Measurements from ENCODE around the gene KCNAB1. TPM values are rescaled to one million over a fixed set of nuclear protein-coding genes. Genes with fewer than 3 reads are reported as not detected.
"Not testable (repeated sequence)": the region's sequence is repeated elsewhere in the genome, so short reads cannot be mapped to it uniquely, and the experiment has no call there.

The KCNAB1 gene
- total RNA-seq, 1 experiment from 2014 or later, result 1.4 TPM

GRCh38 chr3:156227704-156228103, 107.3 kb downstream of the KCNAB1 start:
- no peak overlapping the region for H3K27ac ChIP-seq
- H3K27me3 ChIP-seq (ENCODE audit: insufficient read depth, low read depth), result no peaks in the 10 kb centered on the region
- H3K4me1 ChIP-seq (replicated peaks; ENCODE audit: insufficient read depth), result no peaks in the 10 kb centered on the region; the same call in 1 of the 2 replicates
- intact Hi-C loops (cut with micrococcal nuclease; ENCODE audit: unreplicated experiment), result no loop called here
- H4K20me1 ChIP-seq (ENCODE audit: insufficient read depth), result no peaks in the 10 kb centered on the region
- BruUV-seq (replicated peaks), result no TSS peak
- ChIA-PET POLR2A (ENCODE audit: unreplicated experiment) (no interaction called here), CTCF (no interaction called here)
- H3F3A ChIP-seq (ENCODE audit: insufficient read depth, low read depth), result no peaks in the 10 kb centered on the region
- H3K36me3 ChIP-seq (ENCODE audit: low read depth), result no peaks in the 10 kb centered on the region
- no peaks in the 10 kb centered on the region for H3K79me2 ChIP-seq (ENCODE audit: low read depth)
- TF ChIP-seq CTCF (conservative IDR thresholded peaks at IDR 0.05), result no peak
- H2AFZ ChIP-seq, result no peak overlapping the region
- H3K9me2 ChIP-seq (ENCODE audit: insufficient read depth), result no peaks in the 10 kb centered on the region
- no peaks in the 10 kb centered on the region for H3K9me3 ChIP-seq (ENCODE audit: insufficient read depth, low read depth)
- H3K4me2 ChIP-seq, result no peak overlapping the region
- DNase-seq, result no peak
- H3K4me3 ChIP-seq, result no peak overlapping the region

GRCh38 chr3:156230278-156230900, 110.0 kb downstream of the KCNAB1 start:
- H3K4me3 ChIP-seq, result no peak overlapping the region
- DNase-seq, result peak in 1 of 2 experiments; percentile 43
- no peaks in the 10 kb centered on the region for H3K27me3 ChIP-seq (ENCODE audit: insufficient read depth, low read depth)
- ChIA-PET POLR2A (ENCODE audit: unreplicated experiment) (no interaction called here), CTCF (no interaction called here)
- H3F3A ChIP-seq (ENCODE audit: insufficient read depth, low read depth), result no peaks in the 10 kb centered on the region
- no peaks in the 10 kb centered on the region; the same call in 1 of the 2 replicates for H3K4me1 ChIP-seq (replicated peaks; ENCODE audit: insufficient read depth)
- H3K9me3 ChIP-seq (ENCODE audit: insufficient read depth, low read depth), result no peaks in the 10 kb centered on the region
- no peaks in the 10 kb centered on the region for H4K20me1 ChIP-seq (ENCODE audit: insufficient read depth)
- H3K27ac ChIP-seq, result no peak overlapping the region
- H3K4me2 ChIP-seq, result no peak overlapping the region
- no TSS peak for BruUV-seq (replicated peaks)
- no peaks in the 10 kb centered on the region for H3K36me3 ChIP-seq (ENCODE audit: low read depth)
- H3K9me2 ChIP-seq (ENCODE audit: insufficient read depth), result no peaks in the 10 kb centered on the region
- H3K79me2 ChIP-seq (ENCODE audit: low read depth), result no peaks in the 10 kb centered on the region
- H2AFZ ChIP-seq, result no peak overlapping the region
- TF ChIP-seq CTCF (conservative IDR thresholded peaks at IDR 0.05), result no peak
- no peak for TF ChIP-seq EZH2 (IDR thresholded peaks at IDR 0.05; ENCODE audit: low read depth)
- intact Hi-C loops (cut with micrococcal nuclease; ENCODE audit: unreplicated experiment), result no loop called here

GRCh38 chr3:156231221-156231620, 110.8 kb downstream of the KCNAB1 start:
- CTCF ChIA-PET; H3K4me1 ChIP-seq (replicated peaks; ENCODE audit: insufficient read depth); BruUV-seq (replicated peaks); H3K27ac ChIP-seq; H3K9me2 ChIP-seq (ENCODE audit: insufficient read depth); H3F3A ChIP-seq (ENCODE audit: insufficient read depth, low read depth); H3K79me2 ChIP-seq (ENCODE audit: low read depth); DNase-seq; H3K4me3 ChIP-seq; H3K27me3 ChIP-seq (ENCODE audit: insufficient read depth, low read depth); H3K36me3 ChIP-seq (ENCODE audit: low read depth); H3K9me3 ChIP-seq (ENCODE audit: insufficient read depth, low read depth); intact Hi-C loops (cut with micrococcal nuclease; ENCODE audit: unreplicated experiment); H3K4me2 ChIP-seq; POLR2A ChIA-PET (ENCODE audit: unreplicated experiment); H4K20me1 ChIP-seq (ENCODE audit: insufficient read depth); H2AFZ ChIP-seq: not testable (repeated sequence)

- TF ChIP-seq CTCF (conservative IDR thresholded peaks at IDR 0.05) (no peak), EZH2 (IDR thresholded peaks at IDR 0.05; ENCODE audit: low read depth) (no peak)
- no peak overlapping the region for H3K27ac ChIP-seq
- CTCF ChIA-PET, result no interaction called here
Measured at GRCh38 chr3:156233876-156234275, 113.5 kb downstream of the KCNAB1 start.

More at GRCh38 chr3:156233876-156234275, 113.5 kb downstream of the KCNAB1 start:
- Histone ChIP-seq H3K4me2 (no peak overlapping the region), H2AFZ (no peak overlapping the region), H3F3A (ENCODE audit: insufficient read depth, low read depth) (no peaks in the 10 kb centered on the region), H3K4me3 (no peak overlapping the region), H4K20me1 (ENCODE audit: insufficient read depth) (no peaks in the 10 kb centered on the region), H3K27me3 (ENCODE audit: insufficient read depth, low read depth) (no peaks in the 10 kb centered on the region), H3K36me3 (ENCODE audit: low read depth) (no peaks in the 10 kb centered on the region), H3K4me1 (replicated peaks; ENCODE audit: insufficient read depth) (no peaks in the 10 kb centered on the region; the same call in 1 of the 2 replicates), H3K9me2 (ENCODE audit: insufficient read depth) (no peaks in the 10 kb centered on the region), H3K79me2 (ENCODE audit: low read depth) (no peaks in the 10 kb centered on the region), H3K9me3 (ENCODE audit: insufficient read depth, low read depth) (no peaks in the 10 kb centered on the region)
- POLR2A ChIA-PET (ENCODE audit: unreplicated experiment), result no interaction called here
- BruUV-seq (replicated peaks), result no TSS peak
- no peak for DNase-seq
- intact Hi-C loops (cut with micrococcal nuclease; ENCODE audit: unreplicated experiment), result no loop called here

Data from PC-9 (cell line).